GM23338 (cell line): ENCODE results near the gene USP19. TPM values are rescaled to one million over a fixed set of nuclear protein-coding genes. Genes with fewer than 3 reads are reported as not detected.

Source experiments
- ATAC-seq: fragments of 200-7000 bp; cut with Tn5 transposase; 3 replicates; pipeline ENCODE4 v1.9.1; 2020
- DNase-seq: peaks from one replicate; pipeline ENCODE4 v3.0.0-alpha.2; 2015; ENCODE audit warnings: low spot score
- H2AFZ ChIP-seq: fragments of 200-600 bp; sonication (generic); 2 replicates; pipeline ENCODE4 v1.8.0; 2016; ENCODE audit warnings: antibody characterized with exemption, mild to moderate bottlenecking, moderate library complexity
- H3F3A ChIP-seq: fragments of 200-600 bp; sonication (generic); replicated peaks from 2 replicates; pipeline ENCODE4 v1.8.0; 2017; ENCODE audit warnings: antibody characterized with exemption, mixed run types, low read depth
- H3K27ac ChIP-seq: fragments of 200-600 bp; sonication (generic); 2 replicates; pipeline ENCODE4 v1.6.1; 2016; ENCODE audit warnings: low read depth
- H3K27me3 ChIP-seq: fragments of 200-600 bp; sonication (generic); 2 replicates; pipeline ENCODE4 v1.8.0; 2016; ENCODE audit warnings: mild to moderate bottlenecking, mixed run types, moderate library complexity; ENCODE audit not compliant: insufficient read depth
- H3K36me3 ChIP-seq: fragments of 200-600 bp; sonication (generic); 2 replicates; pipeline ENCODE4 v1.8.0; 2016; ENCODE audit warnings: mild to moderate bottlenecking; ENCODE audit not compliant: insufficient read depth
- H3K4me1 ChIP-seq: fragments of 200-600 bp; sonication (generic); 2 replicates; pipeline ENCODE4 v1.8.0; 2016; ENCODE audit warnings: mild to moderate bottlenecking, moderate library complexity; ENCODE audit not compliant: insufficient read depth
- H3K4me2 ChIP-seq: fragments of 200-600 bp; sonication (generic); 2 replicates; pipeline ENCODE4 v1.7.1; 2017; ENCODE audit warnings: mixed run types
- H3K4me3 ChIP-seq: fragments of 200-600 bp; sonication (generic); 2 replicates; pipeline ENCODE4 v1.6.1; 2016; ENCODE audit warnings: mixed run types
- H3K79me2 ChIP-seq: fragments of 200-600 bp; sonication (generic); replicated peaks from 2 replicates; pipeline ENCODE4 v1.8.0; 2017; ENCODE audit warnings: mild to moderate bottlenecking; ENCODE audit not compliant: insufficient read depth
- H3K9me2 ChIP-seq: fragments of 200-600 bp; sonication (generic); 2 replicates; pipeline ENCODE4 v1.8.0; 2017; ENCODE audit not compliant: insufficient read depth
- H4K20me1 ChIP-seq: fragments of 200-600 bp; sonication (generic); replicated peaks from 2 replicates; pipeline ENCODE4 v1.8.0; 2017; ENCODE audit warnings: mild to moderate bottlenecking; ENCODE audit not compliant: insufficient read depth
- H3K27ac Mint-ChIP-seq: 2 replicates; pipeline ENCODE4 v1.8.0; 2020; ENCODE audit warnings: inconsistent platforms, mild to moderate bottlenecking, moderate library complexity, mixed read lengths
- H3K27me3 Mint-ChIP-seq: 3 replicates; pipeline ENCODE4 v1.8.0; 2022; ENCODE audit warnings: low read depth, mild to moderate bottlenecking, moderate library complexity, mixed read lengths, inconsistent platforms; ENCODE audit not compliant: insufficient read depth, poor library complexity
- H3K36me3 Mint-ChIP-seq: 3 replicates; pipeline ENCODE4 v1.8.0; 2021; ENCODE audit warnings: low read depth, mild to moderate bottlenecking, inconsistent platforms, moderate library complexity, mixed read lengths
- H3K4me1 Mint-ChIP-seq: 3 replicates; pipeline ENCODE4 v1.8.0; 2020; ENCODE audit warnings: mild to moderate bottlenecking, inconsistent platforms, mixed read lengths
- H3K4me3 Mint-ChIP-seq: 3 replicates; pipeline ENCODE4 v1.8.0; 2021; ENCODE audit warnings: moderate library complexity, mild to moderate bottlenecking, inconsistent platforms, mixed read lengths
- H3K9me3 Mint-ChIP-seq: 3 replicates; pipeline ENCODE4 v1.8.0; 2020; ENCODE audit warnings: moderate library complexity, mild to moderate bottlenecking, inconsistent platforms, mixed read lengths
- CREB1 ChIP-seq: fragments of 250-450 bp; sonication (Bioruptor Pico); IDR thresholded peaks from 2 replicates; pipeline ENCODE4 v1.5.0; 2020; ENCODE audit warnings: low read depth, mild to moderate bottlenecking, moderate library complexity
- CTCF ChIP-seq, 2 experiments: fragments of 200-600 bp in 1 of 2; sonication (generic) in 1 of 2; conservative IDR thresholded peaks; 2 replicates each; pipeline versions ENCODE4 v1.5.1 to v1.6.1; 2016 to 2017; ENCODE audit warnings: antibody characterized with exemption in 2 of 2, low read depth in 2 of 2, mild to moderate bottlenecking in 2 of 2, moderate library complexity in 1 of 2
- ETS1 ChIP-seq: IDR thresholded peaks from 2 replicates; pipeline ENCODE4 v1.6.1; 2016; ENCODE audit warnings: antibody characterized with exemption
- EZH2 ChIP-seq: fragments of 200-600 bp; sonication (generic); IDR thresholded peaks from one replicate; pipeline ENCODE4 v1.8.0; 2017; ENCODE audit warnings: antibody characterized with exemption, mild to moderate bottlenecking, low read depth; ENCODE audit not compliant: unreplicated experiment
- EZH2phosphoT487 ChIP-seq: fragments of 200-600 bp; sonication (generic); IDR thresholded peaks from one replicate; pipeline ENCODE4 v1.8.1; 2018; ENCODE audit warnings: antibody characterized with exemption; ENCODE audit not compliant: unreplicated experiment
- JUNB ChIP-seq: IDR thresholded peaks from one replicate; pipeline ENCODE4 v1.6.1; 2016; ENCODE audit warnings: antibody characterized with exemption; ENCODE audit not compliant: unreplicated experiment
- NANOG ChIP-seq: IDR thresholded peaks from 2 replicates; pipeline ENCODE4 v1.6.1; 2016; ENCODE audit warnings: antibody characterized with exemption, borderline replicate concordance
- POLR2AphosphoS5 ChIP-seq: IDR thresholded peaks from 2 replicates; pipeline ENCODE4 v1.6.1; 2016; ENCODE audit warnings: antibody characterized with exemption, low read depth
- REST ChIP-seq: IDR thresholded peaks from one replicate; pipeline ENCODE4 v1.6.1; 2018; ENCODE audit warnings: antibody characterized with exemption; ENCODE audit not compliant: unreplicated experiment
- STAT1 ChIP-seq: IDR thresholded peaks from one replicate; pipeline ENCODE4 v1.6.1; 2016; ENCODE audit warnings: antibody characterized with exemption; ENCODE audit not compliant: unreplicated experiment
- ZNF114 ChIP-seq: fragments of 250-450 bp; sonication (Bioruptor Pico); IDR thresholded peaks from 2 replicates; pipeline ENCODE4 v1.5.0; 2020; ENCODE audit warnings: mild to moderate bottlenecking, moderate library complexity
- ZNF331 ChIP-seq: fragments of 250-450 bp; sonication (Bioruptor Pico); IDR thresholded peaks from 2 replicates; pipeline ENCODE4 v1.5.0; 2020; ENCODE audit warnings: low read depth, mild to moderate bottlenecking, moderate library complexity
- ZNF462 ChIP-seq: fragments of 250-450 bp; sonication (Bioruptor Pico); IDR thresholded peaks from 2 replicates; pipeline ENCODE4 v1.5.0; 2020; ENCODE audit warnings: mild to moderate bottlenecking, moderate library complexity
- polyA plus RNA-seq: library from polyadenylated mRNA; unstranded; fragments of >200 nt; fragmentation: Nextera tagmentation; extraction: Ambion mirVana; gene quantifications from 2 replicates; pipeline ENCODE4 v1.2.1, GENCODE V29; 2016
- total RNA-seq: library from RNA; depleted of rRNA; stranded (reverse); fragments of >200 nt; shearing (Covaris generic); gene quantifications from 2 replicates; pipeline ENCODE4 v1.2.3, GENCODE V29; 2014

The USP19 gene
- total and polyA plus RNA-seq, 2 experiments from 2014 or later, result 13.2 to 62.0 TPM

GRCh38 chr3:49098429-49098828 lies 22.2 kb downstream of the USP19 start:
- H3K27me3 Mint-ChIP-seq, result peaks cover 14% of the 10 kb centered on the region
- no peak overlapping the region for H3K4me3 Mint-ChIP-seq
- H3F3A ChIP-seq, result peaks cover 15% of the 10 kb centered on the region
- H3K27ac ChIP-seq, result no peak overlapping the region
- peaks cover 65% of the 10 kb centered on the region for H3K36me3 Mint-ChIP-seq
- TF ChIP-seq ETS1 (no peak), JUNB (no peak), STAT1 (no peak), CREB1 (CRISPR knock-in tag) (no peak), CTCF (conservative IDR thresholded peaks at IDR 0.05; ENCODE audit: low read depth in 2 of 2) (no peak), NANOG (no peak), REST (no peak), ZNF331 (CRISPR knock-in tag) (no peak), EZH2phosphoT487 (no peak), EZH2 (no peak), POLR2AphosphoS5 (no peak), ZNF462 (CRISPR knock-in tag) (no peak), ZNF114 (CRISPR knock-in tag) (no peak)
- H2AFZ ChIP-seq, result no peak overlapping the region
- DNase-seq, result no peak
- no peak overlapping the region for H3K4me3 ChIP-seq
- H3K4me1 Mint-ChIP-seq, result peaks cover 8% of the 10 kb centered on the region; the same call in 1 of the 3 replicates
- no peaks in the 10 kb centered on the region for H3K9me3 Mint-ChIP-seq
- no peaks in the 10 kb centered on the region for H3K9me2 ChIP-seq
- no peak for ATAC-seq
- H3K27me3 ChIP-seq, result no peaks in the 10 kb centered on the region
- 0 out of 2 replicates have a peak, but pooled peaks cover 2% of the 10 kb centered on the region for H4K20me1 ChIP-seq
- peaks cover 1% of the 10 kb centered on the region for H3K79me2 ChIP-seq
- H3K4me2 ChIP-seq, result no peak overlapping the region
- H3K27ac Mint-ChIP-seq, result no peak overlapping the region
- H3K4me1 ChIP-seq, result peaks cover 6% of the 10 kb centered on the region; the same call in 1 of the 2 replicates
- peaks cover 31% of the 10 kb centered on the region for H3K36me3 ChIP-seq
